HG03571 (cell line): Measurements from ENCODE around the gene CFAP97D2.
"Not testable (repeated sequence)": the region's sequence is repeated elsewhere in the genome, so short reads cannot be mapped to it uniquely, and the experiment has no call there.

Source experiments
- ATAC-seq: cut with Tn5 transposase; IDR thresholded peaks from one replicate; pipeline ENCODE4 v1.9.1; 2021; ENCODE audit not compliant: unreplicated experiment

The CFAP97D2 gene

DNA sequence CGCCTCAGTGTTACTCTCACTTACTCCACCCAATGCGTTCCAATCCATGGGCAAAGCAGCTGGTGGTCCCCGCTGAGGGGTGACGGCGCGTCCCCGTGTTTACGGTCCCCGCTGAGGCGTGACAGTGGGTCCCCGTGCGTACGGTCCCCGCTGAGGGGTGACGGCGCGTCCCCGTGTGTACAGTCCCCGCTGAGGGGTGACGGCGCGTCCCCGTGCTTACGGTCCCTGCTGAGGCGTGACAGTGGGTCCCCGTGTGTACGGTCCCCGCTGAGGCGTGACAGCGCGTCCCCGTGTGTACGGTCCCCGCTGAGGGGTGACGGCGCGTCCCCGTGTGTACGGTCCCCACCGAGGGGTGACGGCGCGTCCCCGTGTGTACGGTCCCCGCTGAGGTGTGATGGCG lies 19.5 kb downstream of the CFAP97D2 start:
- no peak for ATAC-seq

DNA sequence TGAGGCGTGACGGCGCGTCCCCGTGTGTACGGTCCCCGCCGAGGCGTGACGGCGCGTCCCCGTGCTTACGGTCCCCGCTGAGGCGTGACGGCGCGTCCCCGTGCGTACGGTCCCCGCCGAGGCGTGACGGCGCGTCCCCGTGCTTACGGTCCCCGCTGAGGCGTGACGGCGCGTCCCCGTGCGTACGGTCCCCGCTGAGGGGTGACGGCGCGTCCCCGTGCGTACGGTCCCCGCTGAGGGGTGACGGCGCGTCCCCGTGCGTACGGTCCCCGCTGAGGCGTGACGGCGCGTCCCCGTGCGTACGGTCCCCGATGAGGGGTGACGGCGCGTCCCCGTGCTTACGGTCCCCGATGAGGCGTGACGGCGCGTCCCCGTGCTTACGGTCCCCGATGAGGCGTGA lies 20.5 kb downstream of the CFAP97D2 start:
- not testable (repeated sequence) for ATAC-seq

DNA sequence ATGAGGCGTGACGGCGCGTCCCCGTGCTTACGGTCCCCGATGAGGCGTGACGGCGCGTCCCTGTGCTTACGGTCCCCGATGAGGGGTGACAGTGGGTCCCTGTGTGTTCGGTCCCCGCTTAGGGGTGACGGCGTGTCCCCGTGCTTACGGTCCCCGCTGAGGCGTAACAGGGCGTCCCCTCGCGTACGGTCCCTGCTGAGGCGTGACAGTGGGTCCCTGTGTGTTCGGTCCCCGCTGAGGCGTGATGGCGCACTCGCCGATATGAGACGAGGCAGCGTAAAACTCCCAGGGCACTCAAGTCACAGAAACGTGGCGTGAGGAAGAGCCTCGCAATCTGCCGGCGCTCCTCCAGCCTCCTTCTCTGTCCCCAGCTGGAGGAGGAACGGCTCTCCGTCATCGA lies 20.9 kb downstream of the CFAP97D2 start:
- no peak for ATAC-seq

DNA sequence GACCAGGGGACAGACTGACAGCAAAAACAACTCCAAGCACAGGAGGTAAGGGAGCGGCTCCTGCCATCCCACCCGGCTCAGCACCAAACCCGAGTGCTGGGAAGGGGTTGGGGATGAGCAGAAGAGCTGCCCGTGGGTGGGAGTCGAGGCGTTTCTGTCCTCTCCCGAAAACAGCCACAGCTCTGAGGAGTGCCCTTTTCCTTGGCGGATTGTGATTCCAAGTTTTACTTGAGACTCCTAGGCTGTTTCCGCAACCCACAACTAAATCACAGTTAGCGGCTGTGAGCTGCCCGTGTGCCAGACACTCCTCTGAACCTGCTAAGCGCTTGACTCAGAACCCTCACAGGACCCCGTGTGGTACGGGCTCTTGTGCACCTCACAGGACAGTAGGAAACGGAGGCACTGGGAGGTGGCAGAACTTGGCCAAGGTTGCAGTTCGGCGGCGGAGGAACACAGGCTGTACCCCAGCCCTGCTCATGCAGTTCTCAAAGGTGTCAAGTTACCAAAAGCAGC lies 21.4 kb downstream of the CFAP97D2 start:
- no peak for ATAC-seq

DNA sequence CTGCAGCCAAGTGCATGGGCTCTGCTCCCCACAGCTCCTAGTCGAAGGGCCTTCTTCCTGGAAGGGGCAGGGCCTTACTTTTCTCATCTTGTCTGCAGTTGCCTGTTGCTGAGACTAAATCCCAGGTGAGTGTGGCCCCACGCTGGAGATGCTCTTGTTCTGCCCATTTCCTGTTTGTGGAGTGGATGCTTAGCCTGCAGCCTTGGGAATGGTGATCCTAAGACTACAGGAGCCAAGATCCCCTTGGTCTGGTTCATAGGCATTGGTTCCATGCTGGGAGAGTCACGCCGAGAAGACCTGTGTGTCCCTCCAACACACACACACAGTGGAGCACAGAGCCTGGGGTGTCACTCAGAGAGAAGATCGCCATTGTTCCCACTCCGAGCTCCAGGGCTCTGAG lies 23.5 kb downstream of the CFAP97D2 start:
- ATAC-seq: no peak

DNA sequence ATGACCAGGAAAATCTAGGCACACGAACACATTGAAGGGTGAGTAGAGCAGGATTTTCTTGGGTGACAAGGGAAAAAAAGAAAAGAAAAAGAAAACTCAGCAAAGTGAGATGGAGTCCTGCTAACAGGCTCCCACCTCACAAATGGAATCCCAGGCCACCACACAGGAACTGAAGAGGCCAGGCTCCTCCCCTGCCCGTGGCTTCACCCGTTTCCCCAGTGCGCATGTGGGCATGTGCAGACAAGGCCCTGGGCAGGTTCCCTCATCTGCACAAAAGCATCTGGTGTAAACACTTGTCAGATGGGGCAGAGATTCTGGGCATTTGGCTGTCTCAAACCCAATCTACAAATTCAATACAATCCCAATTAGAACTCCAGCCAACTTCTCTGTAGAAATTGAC lies 24.5 kb downstream of the CFAP97D2 start:
- no peak for ATAC-seq

DNA sequence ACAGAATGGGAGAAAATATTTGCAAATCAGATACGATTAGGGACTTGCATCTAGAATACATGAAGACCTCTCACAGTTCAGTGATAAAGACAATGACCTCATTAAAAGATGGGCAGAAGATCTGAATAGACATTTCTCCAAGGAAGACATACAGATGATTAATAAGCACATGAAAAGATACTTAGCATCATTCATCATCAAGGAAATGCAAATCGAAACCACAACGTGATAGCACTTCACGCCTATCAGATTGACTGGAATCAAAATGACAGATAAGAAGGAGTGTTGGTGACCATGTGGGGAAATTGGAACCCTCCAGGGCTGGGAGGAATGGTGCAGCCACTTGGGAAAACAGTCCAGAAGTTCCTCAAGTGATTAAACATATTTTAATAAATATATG lies 25.8 kb downstream of the CFAP97D2 start:
- no peak for ATAC-seq

DNA sequence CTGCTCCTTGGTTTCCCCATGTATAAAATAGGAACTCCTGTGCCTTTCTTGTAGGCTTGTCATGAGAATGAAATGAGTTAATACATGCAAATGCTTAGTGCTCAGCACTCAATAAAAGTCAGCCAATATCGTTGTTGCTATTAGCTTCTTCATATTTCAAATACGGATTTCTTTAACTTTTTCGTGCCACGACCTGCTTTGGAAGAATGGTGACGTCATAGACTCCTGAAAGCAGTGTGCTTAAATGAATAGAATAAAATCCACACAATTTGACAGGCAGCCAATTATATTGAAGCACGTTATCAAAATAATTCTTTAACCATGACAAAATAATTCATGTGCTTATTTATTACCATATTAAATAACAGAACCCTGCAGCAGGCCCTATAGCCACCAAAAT lies 29.1 kb downstream of the CFAP97D2 start:
- no peak for ATAC-seq

DNA sequence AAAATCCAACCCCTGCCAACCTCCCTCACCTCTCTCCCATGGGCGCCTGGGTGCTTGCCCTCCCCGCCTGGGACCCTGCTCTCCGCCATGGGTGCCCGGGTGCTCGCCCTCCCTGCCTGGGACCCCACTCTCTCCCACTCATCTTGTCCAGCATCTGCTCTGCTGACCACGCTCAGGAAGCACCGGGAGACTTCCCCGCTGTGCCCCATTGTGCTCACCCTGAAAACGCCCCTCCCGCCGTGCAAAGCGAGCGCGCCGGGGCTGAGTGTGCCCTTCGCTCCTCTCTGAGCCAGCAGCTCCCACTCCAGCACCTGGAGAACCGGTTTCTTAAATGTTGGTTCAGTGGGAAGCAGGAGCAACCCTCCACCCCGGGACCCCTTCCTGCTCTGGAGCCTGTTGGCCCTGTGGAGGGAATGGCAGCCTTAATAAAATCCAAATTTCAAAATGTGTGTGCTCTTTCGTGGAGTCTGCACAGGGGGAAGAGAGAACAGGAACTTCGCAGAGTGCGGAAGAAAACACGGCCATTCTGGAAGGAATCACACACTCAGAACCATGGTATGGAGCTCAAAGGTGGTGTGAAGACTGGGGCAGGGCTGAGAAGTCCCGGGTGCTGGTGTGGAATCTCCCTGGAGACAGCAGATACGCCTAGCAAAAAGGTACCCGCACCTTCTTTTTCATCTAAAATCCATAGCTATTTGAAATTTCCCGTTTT lies 32.5 kb downstream of the CFAP97D2 start:
- no peak for ATAC-seq

DNA sequence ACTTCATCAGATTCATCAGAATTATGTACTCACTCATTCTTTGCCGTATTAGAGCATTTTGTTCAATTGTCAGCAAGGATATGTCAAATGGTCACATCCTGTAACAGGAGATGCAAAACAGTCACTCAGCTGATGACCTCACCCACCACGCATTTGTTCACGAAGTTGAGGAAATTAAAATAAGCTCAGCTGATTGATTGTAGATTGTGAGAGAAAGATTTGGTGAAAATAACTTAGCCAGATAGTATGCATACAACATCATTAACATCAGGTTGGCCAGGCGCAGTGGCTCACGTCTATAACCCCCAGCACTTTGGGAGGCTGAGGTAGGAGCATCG lies 33.1 kb downstream of the CFAP97D2 start:
- no peak for ATAC-seq

DNA sequence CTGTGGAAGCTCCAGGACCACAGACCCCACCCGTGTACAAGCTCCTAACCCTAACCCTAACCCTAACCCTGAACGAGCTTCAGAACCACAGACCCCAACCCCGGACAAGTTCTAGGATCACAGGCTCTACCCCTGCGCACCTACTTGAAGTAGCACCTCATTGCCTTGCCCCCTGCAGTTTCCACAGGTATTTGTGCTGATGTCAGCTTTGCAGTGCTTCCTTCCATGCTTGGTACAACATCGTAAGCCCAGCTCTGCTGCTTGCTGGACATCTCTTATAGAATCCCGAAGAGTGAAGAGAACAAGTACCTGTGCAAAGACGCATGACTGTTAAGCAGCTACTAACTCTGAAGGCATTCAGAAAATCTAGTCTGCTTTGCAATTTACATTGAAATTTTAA lies 34.9 kb downstream of the CFAP97D2 start:
- ATAC-seq: no peak

DNA sequence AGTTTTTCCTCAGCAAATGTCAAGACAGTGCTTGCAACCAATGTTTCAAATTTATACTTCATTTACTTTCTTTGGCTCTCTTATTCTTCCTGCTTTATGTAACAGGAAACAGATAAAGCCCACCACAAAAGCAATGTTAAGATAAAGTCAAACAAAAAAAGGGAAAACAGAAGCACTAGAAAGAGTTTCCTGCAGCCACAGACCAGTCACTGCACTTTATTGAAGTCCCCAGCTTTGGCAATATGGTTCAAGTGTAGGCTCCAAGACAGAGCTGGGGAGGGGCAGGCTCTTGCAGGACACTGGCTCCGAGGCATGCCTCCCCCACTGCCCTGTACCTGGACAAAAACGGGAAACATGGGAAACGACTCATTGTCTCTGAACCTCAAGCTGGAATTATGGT lies 40.3 kb downstream of the CFAP97D2 start:
- ATAC-seq: no peak

DNA sequence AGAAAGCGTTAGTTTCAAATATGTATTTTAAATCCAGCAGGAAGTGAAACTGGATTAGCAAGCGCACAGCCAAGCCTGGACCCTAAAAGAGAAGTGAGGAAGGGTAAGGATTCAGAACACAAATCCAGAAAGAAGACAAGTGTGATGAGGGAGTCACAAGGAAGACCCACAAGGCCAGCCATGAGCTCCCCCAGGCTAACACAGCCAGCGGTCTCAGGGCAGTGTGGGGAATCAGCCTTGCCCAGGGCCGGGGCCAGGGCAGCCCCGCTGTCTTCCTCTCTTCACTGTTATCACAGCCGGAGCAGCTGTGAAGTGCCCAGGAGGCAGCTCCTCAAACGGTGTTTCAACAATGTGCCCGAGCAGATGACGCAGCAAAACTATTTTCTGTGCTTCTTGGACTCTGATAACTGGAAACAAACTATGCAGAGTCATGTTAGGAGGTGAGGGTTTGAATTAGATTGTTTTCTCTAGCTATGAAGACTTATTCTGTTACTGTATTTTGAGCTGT lies 43.5 kb downstream of the CFAP97D2 start:
- ATAC-seq: no peak

DNA sequence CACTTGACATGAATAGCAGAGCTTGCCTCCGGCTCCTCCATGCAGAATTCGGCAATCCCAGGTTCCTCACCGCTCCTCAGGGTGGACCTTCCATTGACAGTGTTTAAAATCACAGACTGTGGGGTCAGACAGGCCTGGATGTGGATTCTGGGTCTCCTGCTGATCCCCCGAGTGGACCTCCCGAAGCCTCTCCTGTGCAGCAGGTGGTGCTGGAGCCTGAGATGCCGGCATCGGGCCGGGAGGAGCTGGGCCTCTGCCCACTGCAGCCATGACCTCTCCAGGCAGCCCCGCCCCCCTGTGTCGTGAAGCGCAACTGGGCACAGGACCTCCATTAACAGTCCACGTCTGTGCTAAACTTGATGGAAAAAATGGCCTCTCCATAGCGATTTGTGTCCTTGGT lies 45.1 kb downstream of the CFAP97D2 start:
- ATAC-seq: no peak

DNA sequence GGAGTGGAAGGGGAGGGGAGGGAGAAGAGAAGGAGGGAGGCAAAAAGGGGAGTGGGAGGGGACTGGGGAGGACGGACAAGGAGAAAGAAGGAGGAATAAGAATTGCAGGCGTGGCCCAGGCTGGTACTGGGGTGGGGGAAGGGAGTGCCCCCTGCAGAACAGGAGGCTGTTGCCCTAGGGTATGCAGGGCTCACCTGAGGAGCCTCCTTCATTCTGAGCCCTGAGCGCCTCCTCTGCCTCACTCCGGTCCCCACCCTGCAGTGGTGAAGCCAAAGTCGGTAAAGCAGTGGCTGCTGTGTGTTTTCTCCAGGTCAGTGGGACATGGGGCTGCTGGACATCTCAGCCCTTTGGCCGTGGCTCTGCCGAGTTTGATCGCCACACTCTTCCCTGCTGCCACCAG lies 46.6 kb downstream of the CFAP97D2 start:
- no peak for ATAC-seq

DNA sequence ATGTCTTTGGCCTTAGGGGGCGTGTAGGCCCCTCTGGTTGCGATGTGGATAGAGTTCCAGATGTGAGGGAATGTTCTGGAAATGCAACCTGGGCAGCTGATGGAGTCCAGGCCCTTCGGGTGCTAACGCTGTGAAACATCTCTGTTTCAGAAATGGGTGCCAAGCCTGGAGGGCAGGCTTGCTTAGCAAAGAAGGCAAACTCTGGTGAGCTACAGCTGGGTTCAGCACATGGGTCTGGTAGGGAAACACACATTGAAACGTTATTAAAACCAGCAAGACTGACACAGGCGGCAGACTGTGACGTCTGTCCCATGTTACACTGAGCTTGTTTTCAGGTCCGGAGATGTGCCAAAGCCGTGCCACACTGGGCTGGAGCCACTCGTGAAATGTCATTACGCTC lies 47.0 kb downstream of the CFAP97D2 start:
- no peak for ATAC-seq

DNA sequence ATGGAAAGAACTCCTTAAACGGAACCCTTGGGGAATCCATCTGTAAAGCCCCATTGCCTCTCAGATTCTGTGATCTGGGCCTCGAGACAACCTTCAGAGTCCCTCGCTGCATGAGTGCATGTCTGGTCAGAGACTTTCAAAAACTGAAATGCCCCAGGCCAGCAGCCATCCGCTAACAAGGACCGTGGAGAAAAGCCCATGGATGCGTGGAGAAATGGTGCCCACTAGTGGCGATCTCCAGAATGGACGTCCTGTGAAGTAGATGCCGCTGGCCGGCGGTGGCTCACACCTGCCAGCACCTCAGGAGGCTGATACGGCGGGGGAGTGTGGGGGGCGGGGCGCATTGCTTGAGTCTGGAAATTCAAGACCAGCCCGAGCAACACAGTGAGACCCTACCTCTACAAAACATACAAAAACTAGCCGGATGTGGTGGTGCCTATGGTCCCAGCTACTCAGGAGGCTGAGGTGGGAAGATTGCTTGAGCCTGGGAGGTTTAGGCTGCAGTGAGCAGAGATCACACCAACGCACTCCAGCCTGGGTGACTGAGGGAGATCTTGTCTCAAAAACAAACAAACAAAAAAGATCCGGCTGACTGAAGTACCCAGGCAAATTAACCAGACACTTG lies 47.8 kb downstream of the CFAP97D2 start:
- peak; percentile 79 for ATAC-seq

DNA sequence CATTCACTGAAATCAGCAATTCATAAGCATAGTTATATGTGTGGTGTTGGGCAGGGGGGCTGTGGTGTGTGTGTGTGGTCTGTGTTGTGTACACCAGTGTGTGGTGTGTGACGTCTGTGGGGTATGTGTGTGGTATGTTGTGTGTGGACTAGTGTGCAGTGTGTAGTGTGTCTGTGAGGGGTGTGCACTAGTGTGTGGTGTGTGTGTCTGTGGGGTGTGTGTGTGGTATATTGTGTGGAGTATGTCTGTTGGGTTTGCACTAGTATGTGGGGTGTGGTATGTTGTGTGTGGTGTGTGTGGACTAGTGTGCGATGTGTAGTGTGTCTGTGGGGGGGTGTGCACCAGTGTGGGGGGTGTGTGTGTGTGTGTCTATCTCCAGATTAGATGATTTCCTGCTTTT lies 48.5 kb downstream of the CFAP97D2 start:
- no peak for ATAC-seq

DNA sequence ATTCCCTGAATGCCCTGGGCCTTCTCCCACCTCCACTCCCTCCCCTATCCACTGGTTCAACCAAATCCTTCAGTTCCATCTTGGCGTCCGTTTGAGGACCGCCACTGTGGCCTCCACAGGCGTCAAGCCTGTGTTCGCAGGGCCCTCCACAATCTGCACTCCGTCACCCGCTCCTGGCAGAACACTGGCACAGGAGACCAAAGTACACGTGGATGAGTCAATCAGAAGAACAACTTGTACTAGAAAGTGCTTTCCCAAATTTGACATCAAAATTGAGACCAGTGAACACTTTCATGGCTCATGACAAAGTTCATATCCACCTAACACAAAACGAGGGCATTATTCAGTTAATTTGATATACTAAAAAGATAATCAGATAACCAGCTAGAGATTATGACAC lies 49.1 kb downstream of the CFAP97D2 start:
- no peak for ATAC-seq

DNA sequence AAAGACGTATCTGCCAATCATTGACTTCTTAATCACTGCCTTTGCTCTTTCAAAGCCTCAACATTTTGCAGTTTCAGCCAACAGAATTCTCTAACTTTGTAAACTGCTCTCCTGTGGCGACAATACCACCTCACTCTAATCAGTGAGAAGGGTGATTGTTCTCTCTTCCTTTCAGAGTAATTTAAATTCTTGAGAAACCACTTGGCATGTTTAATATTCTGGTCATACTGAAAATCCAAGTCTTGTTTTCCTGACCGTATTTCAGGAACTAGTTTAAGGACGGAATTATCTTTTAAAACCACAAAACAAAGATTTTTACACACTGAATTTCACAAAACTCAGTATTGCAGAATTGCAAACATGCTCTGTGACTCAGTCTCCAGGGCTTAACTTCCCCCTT lies 50.4 kb downstream of the CFAP97D2 start:
- no peak for ATAC-seq

DNA sequence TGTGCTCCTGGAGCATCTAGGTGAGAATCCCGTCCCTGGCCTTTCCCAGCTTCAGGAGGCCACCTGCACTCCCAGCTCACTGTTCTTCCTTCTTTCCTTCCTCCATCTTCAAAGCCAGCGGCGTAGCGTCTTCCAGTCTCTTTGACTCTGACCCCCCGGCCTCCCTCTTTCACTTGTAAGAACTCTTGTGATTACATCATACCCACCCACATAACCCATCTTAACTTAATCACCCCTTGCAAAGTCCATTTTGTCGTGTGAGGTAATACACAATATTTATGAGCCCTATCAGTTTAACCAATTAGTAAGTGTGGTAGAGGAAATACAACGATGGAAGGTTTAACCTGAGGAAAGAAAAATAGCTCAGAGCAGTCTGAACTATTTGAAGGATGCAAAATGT lies 51.1 kb downstream of the CFAP97D2 start:
- ATAC-seq: no peak

DNA sequence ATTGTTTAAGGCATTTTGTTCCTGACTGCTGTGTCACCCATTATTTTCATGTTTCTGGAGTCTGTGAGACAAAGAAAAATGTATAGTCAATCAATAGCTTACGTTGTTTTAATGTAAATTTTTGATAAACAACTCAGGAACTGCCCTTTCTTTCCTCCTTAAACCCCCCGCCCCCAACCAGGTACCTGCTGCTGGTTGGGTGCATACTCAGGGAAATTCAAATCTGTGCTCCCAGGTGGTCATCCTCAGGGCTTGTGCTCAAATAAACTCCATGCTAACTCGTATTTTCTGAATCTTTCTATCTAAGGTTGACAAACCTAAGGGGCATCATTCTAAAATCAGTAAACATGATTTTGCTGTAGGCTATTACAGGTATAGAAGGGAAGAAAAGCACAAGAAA lies 51.5 kb downstream of the CFAP97D2 start:
- no peak for ATAC-seq

DNA sequence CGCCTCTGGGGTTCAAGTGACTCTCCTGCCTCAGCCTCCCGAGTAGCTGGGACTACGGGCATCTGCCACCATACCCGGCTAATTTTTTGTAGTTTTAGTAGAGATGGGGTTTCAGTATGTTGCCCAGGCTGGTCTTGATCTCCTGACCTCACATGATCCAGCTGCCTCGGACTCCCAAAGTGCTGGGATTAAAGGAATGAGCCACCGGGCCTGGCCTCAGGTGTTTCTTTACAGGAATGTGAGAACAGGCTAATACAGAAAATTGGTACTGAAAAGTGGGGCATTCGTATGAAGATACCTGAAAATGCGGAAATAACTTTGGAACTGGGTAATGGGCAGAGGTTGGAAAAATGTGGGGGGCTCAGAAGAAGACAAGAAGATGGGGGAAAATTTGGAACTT lies 52.8 kb downstream of the CFAP97D2 start:
- ATAC-seq: no peak
